HEK293 (cell line): ENCODE results near the gene MRTFB.

Source experiments
- CTCF ChIA-PET: fragments of 350-600 bp; formaldehyde crosslinking; extraction: SDS; loops from one replicate; lab custom pipeline; 2021; ENCODE audit warnings: antibody characterized with exemption; lab: Yijun Ruan, JAX
- POLR2A ChIA-PET: fragments of 300-600 bp; formaldehyde crosslinking; extraction: SDS; loops from one replicate; lab custom pipeline; 2020; ENCODE audit warnings: antibody characterized with exemption, inconsistent platforms; lab: Yijun Ruan, JAX
- H3K27ac ChIP-seq: fragments of 200-500 bp; sonication (Bioruptor generic); 2 replicates; pipeline ENCODE4 v1.5.1; 2014; ENCODE audit warnings: low read depth, low read length, control low read depth, inconsistent platforms; ENCODE audit errors: extremely low read depth
- H3K36me3 ChIP-seq, 2 experiments: fragments of 200-500 bp in 1 of 2; sonication (Bioruptor generic) in 1 of 2; 1 replicate in 1 of 2; 2 replicates in 1 of 2; pipeline ENCODE4 v1.5.1; 2014 to 2017; ENCODE audit warnings: inconsistent platforms in 2 of 2, low read length in 2 of 2; ENCODE audit not compliant: control insufficient read depth in 2 of 2, insufficient read depth in 1 of 2
- H3K4me1 ChIP-seq: fragments of 200-500 bp; sonication (Bioruptor generic); 2 replicates; pipeline ENCODE4 v1.5.1; 2014; ENCODE audit warnings: mild to moderate bottlenecking, low read length, inconsistent platforms; ENCODE audit not compliant: control insufficient read depth, insufficient read depth
- H3K4me3 ChIP-seq: 2 replicates; pipeline ENCODE4 v1.5.1; 2011; ENCODE audit warnings: low read depth, mild to moderate bottlenecking, control low read depth, low read length, moderate library complexity
- H3K9me3 ChIP-seq: fragments of 200-500 bp; sonication (Bioruptor generic); 2 replicates; pipeline ENCODE4 v1.5.1; 2014; ENCODE audit warnings: low read depth, low read length, inconsistent platforms; ENCODE audit not compliant: control insufficient read depth, insufficient read depth
- CTCF ChIP-seq: fragments of 450-650 bp; formaldehyde crosslinking; IDR thresholded peaks from 2 replicates; pipeline ENCODE4 v1.5.1; 2016; ENCODE audit warnings: missing biosample characterization, missing genetic modification characterization
- GLIS1 ChIP-seq: fragments of 450-650 bp; formaldehyde crosslinking; IDR thresholded peaks from 2 replicates; pipeline ENCODE4 v1.5.1; 2016; ENCODE audit warnings: missing biosample characterization, missing genetic modification characterization
- HOXA7 ChIP-seq: sonication (generic); formaldehyde crosslinking; IDR thresholded peaks from 2 replicates; pipeline ENCODE4 v1.8.1; 2022; ENCODE audit warnings: missing genetic modification reagents, borderline replicate concordance
- IKZF3 ChIP-seq: fragments of 450-650 bp; IDR thresholded peaks from 2 replicates; pipeline ENCODE4 v1.5.0; 2018; ENCODE audit warnings: missing biosample characterization, mild to moderate bottlenecking, missing genetic modification characterization, moderate library complexity
- KLF1 ChIP-seq: fragments of 450-650 bp; formaldehyde crosslinking; IDR thresholded peaks from 2 replicates; pipeline ENCODE4 v1.5.1; 2016; ENCODE audit warnings: missing biosample characterization, missing genetic modification characterization
- KLF16 ChIP-seq: fragments of 450-650 bp; formaldehyde crosslinking; IDR thresholded peaks from 2 replicates; pipeline ENCODE4 v1.5.1; 2017; ENCODE audit warnings: missing biosample characterization, missing genetic modification characterization
- KLF17 ChIP-seq: fragments of 450-650 bp; formaldehyde crosslinking; IDR thresholded peaks from 2 replicates; pipeline ENCODE4 v1.5.1; 2016; ENCODE audit warnings: missing biosample characterization, missing genetic modification characterization
- PATZ1 ChIP-seq: fragments of 450-650 bp; formaldehyde crosslinking; IDR thresholded peaks from 2 replicates; pipeline ENCODE4 v1.5.1; 2016; ENCODE audit warnings: missing biosample characterization, missing genetic modification characterization
- PRDM4 ChIP-seq: fragments of 450-650 bp; formaldehyde crosslinking; IDR thresholded peaks from 2 replicates; pipeline ENCODE4 v1.5.1; 2017; ENCODE audit warnings: missing biosample characterization, missing genetic modification characterization
- SP2 ChIP-seq: fragments of 450-650 bp; formaldehyde crosslinking; IDR thresholded peaks from 2 replicates; pipeline ENCODE4 v1.5.1; 2016; ENCODE audit warnings: missing biosample characterization, missing genetic modification characterization
- SP3 ChIP-seq: fragments of 450-650 bp; formaldehyde crosslinking; IDR thresholded peaks from 2 replicates; pipeline ENCODE4 v1.5.1; 2016; ENCODE audit warnings: missing biosample characterization, missing genetic modification characterization
- YY1 ChIP-seq: fragments of 450-650 bp; formaldehyde crosslinking; IDR thresholded peaks from 2 replicates; pipeline ENCODE4 v1.5.1; 2018; ENCODE audit warnings: missing biosample characterization, missing genetic modification characterization
- ZBTB26 ChIP-seq: fragments of 450-650 bp; formaldehyde crosslinking; optimal IDR thresholded peaks from 2 replicates; pipeline ENCODE3; 2016; ENCODE audit warnings: missing biosample characterization, mild to moderate bottlenecking, missing genetic modification characterization
- ZBTB7A ChIP-seq: fragments of 450-650 bp; formaldehyde crosslinking; IDR thresholded peaks from 2 replicates; pipeline ENCODE4 v1.5.1; 2016; ENCODE audit warnings: low read depth, missing biosample characterization, missing genetic modification characterization
- ZFHX2 ChIP-seq: fragments of 450-650 bp; formaldehyde crosslinking; conservative IDR thresholded peaks from 2 replicates; pipeline ENCODE4 v1.5.1; 2016; ENCODE audit warnings: missing biosample characterization, missing genetic modification characterization
- ZFP69B ChIP-seq: fragments of 450-650 bp; formaldehyde crosslinking; IDR thresholded peaks from 2 replicates; pipeline ENCODE4 v1.5.1; 2016; ENCODE audit warnings: missing biosample characterization, missing genetic modification characterization
- ZIC2 ChIP-seq: fragments of 450-650 bp; formaldehyde crosslinking; IDR thresholded peaks from 2 replicates; pipeline ENCODE4 v1.5.1; 2016; ENCODE audit warnings: missing biosample characterization, missing genetic modification characterization
- ZNF155 ChIP-seq: fragments of 450-650 bp; formaldehyde crosslinking; IDR thresholded peaks from 2 replicates; pipeline ENCODE4 v1.5.1; 2016; ENCODE audit warnings: missing biosample characterization, missing genetic modification characterization
- ZNF23 ChIP-seq: fragments of 450-650 bp; formaldehyde crosslinking; IDR thresholded peaks from 2 replicates; pipeline ENCODE4 v1.5.1; 2016; ENCODE audit warnings: missing biosample characterization, missing genetic modification characterization, borderline replicate concordance
- ZNF366 ChIP-seq: fragments of 450-650 bp; formaldehyde crosslinking; conservative IDR thresholded peaks from 2 replicates; pipeline ENCODE4 v1.5.1; 2016; ENCODE audit warnings: missing biosample characterization, missing genetic modification characterization
- ZNF391 ChIP-seq: fragments of 450-650 bp; formaldehyde crosslinking; IDR thresholded peaks from 2 replicates; pipeline ENCODE4 v1.5.1; 2016; ENCODE audit warnings: low read depth, missing biosample characterization, missing genetic modification characterization, borderline replicate concordance
- ZNF48 ChIP-seq: fragments of 450-650 bp; formaldehyde crosslinking; IDR thresholded peaks from 2 replicates; pipeline ENCODE4 v1.5.1; 2016; ENCODE audit warnings: missing biosample characterization, missing genetic modification characterization
- ZNF561 ChIP-seq: fragments of 450-650 bp; IDR thresholded peaks from 2 replicates; pipeline ENCODE4 v1.5.1; 2018; ENCODE audit warnings: missing biosample characterization, missing genetic modification characterization, borderline replicate concordance
- ZNF571 ChIP-seq: fragments of 450-650 bp; formaldehyde crosslinking; IDR thresholded peaks from 2 replicates; pipeline ENCODE4 v1.5.0; 2017; ENCODE audit warnings: missing biosample characterization, missing genetic modification characterization
- ZNF626 ChIP-seq: fragments of 450-650 bp; sonication (Bioruptor Pico); formaldehyde crosslinking; IDR thresholded peaks from 2 replicates; pipeline ENCODE4 v1.5.1; 2018; ENCODE audit warnings: missing biosample characterization, missing genetic modification characterization, inconsistent platforms
- ZNF658 ChIP-seq: fragments of 450-650 bp; formaldehyde crosslinking; IDR thresholded peaks from 2 replicates; pipeline ENCODE4; 2016; ENCODE audit warnings: missing biosample characterization, missing genetic modification characterization
- ZNF692 ChIP-seq: fragments of 450-650 bp; formaldehyde crosslinking; IDR thresholded peaks from 2 replicates; pipeline ENCODE4 v1.5.1; 2016; ENCODE audit warnings: missing biosample characterization, missing genetic modification characterization
- ZNF747 ChIP-seq: fragments of 450-650 bp; formaldehyde crosslinking; IDR thresholded peaks from 2 replicates; pipeline ENCODE4 v1.5.1; 2016; ENCODE audit warnings: missing biosample characterization, missing genetic modification characterization

The MRTFB gene

GRCh38 chr16:14302399-14303181 lies 231.5 kb downstream of the MRTFB start:
- Histone ChIP-seq H3K36me3 (no peaks in the 10 kb centered on the region), H3K9me3 (no peaks in the 10 kb centered on the region), H3K4me1 (peaks cover 3% of the 10 kb centered on the region; the same call in 1 of the 2 replicates), H3K27ac (peak overlapping the region; percentile 88; the same call in 1 of the 2 replicates), H3K4me3 (peak overlapping the region; percentile 86)
- POLR2A ChIA-PET, result interaction anchor here (0.6 kb wide), 1 partner anchor 464 kb away, joined by 3 read pairs; no protein-coding TSS in a partner anchor
- CTCF ChIA-PET, result no interaction called here
- TF ChIP-seq ZNF23 (tag by site-specific recombination) (no peak), IKZF3 (tag by site-specific recombination) (0 out of 2 replicates have a peak, but pooled peaks have one; percentile 23), ZBTB26 (tag by site-specific recombination) (peak; percentile 90), ZNF658 (tag by site-specific recombination) (no peak), ZNF391 (tag by site-specific recombination) (no peak), ZBTB7A (tag by site-specific recombination) (peak; percentile 82), ZFHX2 (tag by site-specific recombination) (peak; percentile 78), PATZ1 (tag by site-specific recombination) (peak; percentile 67), SP3 (tag by site-specific recombination) (peak; percentile 64; the same call in 1 of the 2 replicates), ZNF626 (tag by site-specific recombination) (no peak), ZNF155 (tag by site-specific recombination) (no peak), GLIS1 (peak; percentile 27; the same call in 1 of the 2 replicates), KLF17 (tag by site-specific recombination) (0 out of 2 replicates have a peak, but pooled peaks have one; percentile 25), ZNF571 (tag by site-specific recombination) (no peak), ZNF692 (tag by site-specific recombination) (no peak), ZNF366 (tag by site-specific recombination) (no peak), SP2 (tag by site-specific recombination) (peak; percentile 13; the same call in 1 of the 2 replicates), ZNF48 (tag by site-specific recombination) (no peak), ZNF747 (tag by site-specific recombination) (no peak), ZIC2 (peak; percentile 72), HOXA7 (CRISPR knock-in tag) (no peak), KLF16 (tag by site-specific recombination) (0 out of 2 replicates have a peak, but pooled peaks have one; percentile 46), KLF1 (tag by site-specific recombination) (0 out of 2 replicates have a peak, but pooled peaks have one; percentile 21), ZFP69B (tag by site-specific recombination) (no peak), CTCF (tag by site-specific recombination) (no peak), PRDM4 (tag by site-specific recombination) (no peak), ZNF561 (tag by site-specific recombination) (peak; percentile 76; the same call in 1 of the 2 replicates), YY1 (tag by site-specific recombination) (peak; percentile 16; the same call in 1 of the 2 replicates)
